Immature natural killer cell (primary cell): Measurements from ENCODE around the gene HIGD1B. TPM values are rescaled to one million over a fixed set of nuclear protein-coding genes. Genes with fewer than 3 reads are reported as not detected.
A peak's percentile ranks its signal among the peaks of the same experiment; 100 is the strongest.

ENCODE experiments used
- DNase-seq, 3 donors: peaks; one replicate each; pipeline ENCODE4 v3.0.0; 2022; ENCODE audit warnings: mixed read lengths in 1 of 3
- H3K27ac Mint-ChIP-seq, 6 donors: one replicate each; pipeline ENCODE4 v1.8.0; 2020; ENCODE audit warnings: mixed read lengths in 6 of 6, mild to moderate bottlenecking in 5 of 6, inconsistent platforms in 4 of 6, moderate library complexity in 3 of 6
- H3K27me3 Mint-ChIP-seq, 3 donors: one replicate each; pipeline ENCODE4 v1.8.0; 2020 to 2021; ENCODE audit warnings: low read depth in 3 of 3, mild to moderate bottlenecking in 3 of 3, mixed read lengths in 3 of 3, moderate library complexity in 3 of 3, inconsistent platforms in 1 of 3
- H3K36me3 Mint-ChIP-seq, 3 donors: one replicate each; pipeline ENCODE4 v1.8.0; 2020; ENCODE audit warnings: mixed read lengths in 3 of 3, inconsistent platforms in 2 of 3, mild to moderate bottlenecking in 2 of 3
- H3K4me1 Mint-ChIP-seq, 2 donors: one replicate each; pipeline ENCODE4 v1.8.0; 2020; ENCODE audit warnings: inconsistent platforms in 2 of 2, mild to moderate bottlenecking in 2 of 2, mixed read lengths in 2 of 2, moderate library complexity in 1 of 2
- H3K4me3 Mint-ChIP-seq, 5 donors: one replicate each; pipeline ENCODE4 v1.8.0; 2020; ENCODE audit warnings: mild to moderate bottlenecking in 5 of 5, mixed read lengths in 5 of 5, inconsistent platforms in 3 of 5, moderate library complexity in 3 of 5
- H3K9me3 Mint-ChIP-seq, 6 donors: one replicate each; pipeline ENCODE4 v1.8.0; 2020; ENCODE audit warnings: mild to moderate bottlenecking in 6 of 6, mixed read lengths in 6 of 6, inconsistent platforms in 4 of 6, moderate library complexity in 3 of 6
- polyA plus RNA-seq, 3 donors: library from polyadenylated mRNA; unstranded; fragments of 300-500 nt; fragmentation: Illumina TruSeq; gene quantifications; one replicate each; pipeline ENCODE4 v1.2.3, GENCODE V29; 2021

The HIGD1B gene
- polyA plus RNA-seq, 3 donors from 2014 or later: not detected

- no peaks in the 10 kb centered on the region for H3K9me3 Mint-ChIP-seq
- peaks cover 0 to 4% (median 0%) of the 10 kb centered on the region in 3 donors for H3K36me3 Mint-ChIP-seq
- DNase-seq: peak; percentile 95 to 97 (median 97)
- H3K27ac Mint-ChIP-seq: peak within 1 kb of the TSS; percentile 97 to 100 (median 99)
- peaks cover 10 to 22% (median 17%) of the 10 kb centered on the region in 3 donors for H3K27me3 Mint-ChIP-seq
- peaks cover 29 to 41% of the 10 kb centered on the region in 2 donors for H3K4me1 Mint-ChIP-seq
- peak within 1 kb of the TSS; percentile 91 to 98 (median 96) for H3K4me3 Mint-ChIP-seq
These were observed 51.5 kb downstream of the HIGD1B start, which contains the start of gene EFTUD2 for GRCh38 chr17:44899074-44899782. Gene EFTUD2, minus strand, starts transcription at chr17:44899445. Its CDS starts 4,924 bp downstream, at chr17:44894521.

Other genes starting within 250 kb of the HIGD1B start
- under 1 TPM; 0.08 to 0.57 (median 0.14) TPM for gene MEIOC, start 191.4 kb upstream of the HIGD1B start, polyA plus RNA-seq
- 10 to 100 TPM in 2 of 3 donors, 1 to 10 TPM in 1; 9.7 to 19.6 (median 11.4) TPM for gene CCDC43, start 158.1 kb upstream of the HIGD1B start, polyA plus RNA-seq
- gene DBF4B, start 139.2 kb upstream of the HIGD1B start, polyA plus RNA-seq: 1 to 10 TPM in 1 of 3 donors, under 1 TPM in 1, not detected in 1; 0.52 to 1.1 TPM
- not detected for gene ADAM11, start 88.9 kb upstream of the HIGD1B start, polyA plus RNA-seq
- gene GJC1, start 17.6 kb upstream of the HIGD1B start, polyA plus RNA-seq: not detected
- gene EFTUD2, start 51.6 kb downstream of the HIGD1B start, polyA plus RNA-seq: 100 to 1,000 TPM in 2 of 3 donors, 10 to 100 TPM in 1; 76.5 to 109 (median 101) TPM
- 1 to 10 TPM in 1 of 3 donors, not detected in 2; 1.1 TPM for gene GFAP, start 67.6 kb downstream of the HIGD1B start, polyA plus RNA-seq
- gene KIF18B, start 99.9 kb downstream of the HIGD1B start, polyA plus RNA-seq: under 1 TPM in 1 of 3 donors, not detected in 2; 0.37 TPM
- gene C1QL1, start 120.4 kb downstream of the HIGD1B start, polyA plus RNA-seq: under 1 TPM in 1 of 3 donors, not detected in 2; 0.20 TPM
- 10 to 100 TPM in 1 of 3 donors, 1 to 10 TPM in 2; 8.3 to 22.9 (median 9.3) TPM for gene DCAKD, start 203.7 kb downstream of the HIGD1B start, polyA plus RNA-seq
- 10 to 100 TPM; 53.8 to 74.1 (median 69.9) TPM for gene NMT1, start 213.4 kb downstream of the HIGD1B start, polyA plus RNA-seq